ENCODE results near the gene STK36.

The STK36 gene

GRCh38 chr2:218631837-218632236, 40.0 kb upstream of the STK36 start:
- DNase-seq (ENCODE audit: insufficient read length, low spot score) (no peak), FAIRE-seq (no peak)
- no peak for TF ChIP-seq CTCF (IDR thresholded peaks at IDR 0.05; ENCODE audit: insufficient read depth, missing control alignments)

GRCh38 chr2:218635719-218636118, 36.2 kb upstream of the STK36 start:
- DNase-seq (ENCODE audit: insufficient read length, low spot score): no peak
- TF ChIP-seq CTCF (IDR thresholded peaks at IDR 0.05; ENCODE audit: insufficient read depth, missing control alignments): no peak
- FAIRE-seq: no peak

- no peak for DNase-seq (ENCODE audit: insufficient read length, low spot score)
- no peak for FAIRE-seq
- no peak for TF ChIP-seq CTCF (IDR thresholded peaks at IDR 0.05; ENCODE audit: insufficient read depth, missing control alignments)
Measured at GRCh38 chr2:218638372-218638771, 33.5 kb upstream of the STK36 start.

- no peak for DNase-seq (ENCODE audit: insufficient read length, low spot score)
- FAIRE-seq: no peak
- no peak for TF ChIP-seq CTCF (IDR thresholded peaks at IDR 0.05; ENCODE audit: insufficient read depth, missing control alignments)
Measured at GRCh38 chr2:218642121-218642656, 29.7 kb upstream of the STK36 start.

GRCh38 chr2:218642786-218643185, 29.1 kb upstream of the STK36 start:
- TF ChIP-seq CTCF (IDR thresholded peaks at IDR 0.05; ENCODE audit: insufficient read depth, missing control alignments): no peak
- FAIRE-seq: no peak
- DNase-seq (ENCODE audit: insufficient read length, low spot score): no peak

- FAIRE-seq (no peak), DNase-seq (ENCODE audit: insufficient read length, low spot score) (no peak)
- TF ChIP-seq CTCF (IDR thresholded peaks at IDR 0.05; ENCODE audit: insufficient read depth, missing control alignments): no peak
Measured at GRCh38 chr2:218643751-218644310, 28.1 kb upstream of the STK36 start.

- no peak for FAIRE-seq
- no peak for TF ChIP-seq CTCF (IDR thresholded peaks at IDR 0.05; ENCODE audit: insufficient read depth, missing control alignments)
- no peak for DNase-seq (ENCODE audit: insufficient read length, low spot score)
Measured at GRCh38 chr2:218644721-218645120, 27.2 kb upstream of the STK36 start.

Data from D721Med (cell line).